PC-3 (cell line): ENCODE data around the gene KLHDC8A.

Experiments
- EZH2 ChIP-seq: fragments of 300-600 bp; sonication (generic); IDR thresholded peaks from one replicate; pipeline ENCODE4 v1.6.1; 2017; ENCODE audit warnings: antibody characterized with exemption, mild to moderate bottlenecking, low read length; ENCODE audit not compliant: unreplicated experiment
- EZH2phosphoT487 ChIP-seq: fragments of 300-600 bp; sonication (generic); IDR thresholded peaks from 2 replicates; pipeline ENCODE4 v1.6.1; 2018; ENCODE audit warnings: mild to moderate bottlenecking, antibody characterized with exemption, low read length, borderline replicate concordance
- TF ChIP-seq, protein P1 (sequence below): fragments of 300-600 bp; sonication (generic); conservative IDR thresholded peaks from 2 replicates; pipeline ENCODE4 v1.5.1; 2017; ENCODE audit warnings: antibody characterized with exemption, low read depth, mild to moderate bottlenecking, low read length

- TF ChIP-seq, protein P1, sequence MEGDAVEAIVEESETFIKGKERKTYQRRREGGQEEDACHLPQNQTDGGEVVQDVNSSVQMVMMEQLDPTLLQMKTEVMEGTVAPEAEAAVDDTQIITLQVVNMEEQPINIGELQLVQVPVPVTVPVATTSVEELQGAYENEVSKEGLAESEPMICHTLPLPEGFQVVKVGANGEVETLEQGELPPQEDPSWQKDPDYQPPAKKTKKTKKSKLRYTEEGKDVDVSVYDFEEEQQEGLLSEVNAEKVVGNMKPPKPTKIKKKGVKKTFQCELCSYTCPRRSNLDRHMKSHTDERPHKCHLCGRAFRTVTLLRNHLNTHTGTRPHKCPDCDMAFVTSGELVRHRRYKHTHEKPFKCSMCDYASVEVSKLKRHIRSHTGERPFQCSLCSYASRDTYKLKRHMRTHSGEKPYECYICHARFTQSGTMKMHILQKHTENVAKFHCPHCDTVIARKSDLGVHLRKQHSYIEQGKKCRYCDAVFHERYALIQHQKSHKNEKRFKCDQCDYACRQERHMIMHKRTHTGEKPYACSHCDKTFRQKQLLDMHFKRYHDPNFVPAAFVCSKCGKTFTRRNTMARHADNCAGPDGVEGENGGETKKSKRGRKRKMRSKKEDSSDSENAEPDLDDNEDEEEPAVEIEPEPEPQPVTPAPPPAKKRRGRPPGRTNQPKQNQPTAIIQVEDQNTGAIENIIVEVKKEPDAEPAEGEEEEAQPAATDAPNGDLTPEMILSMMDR, result no peak
- TF ChIP-seq EZH2 (no peak), EZH2phosphoT487 (no peak)
These were observed 41.6 kb downstream of the KLHDC8A start for GRCh38 chr1:205315008-205315618.
